HG02840 (cell line): Measurements from ENCODE around the gene ORAI2.

Source experiments
- ATAC-seq: cut with Tn5 transposase; IDR thresholded peaks from one replicate; pipeline ENCODE4 v1.9.1; 2021; ENCODE audit warnings: mild to moderate bottlenecking, moderate library complexity, moderate number of reproducible peaks; ENCODE audit not compliant: unreplicated experiment, low FRiP score

Gene ORAI2

DNA sequence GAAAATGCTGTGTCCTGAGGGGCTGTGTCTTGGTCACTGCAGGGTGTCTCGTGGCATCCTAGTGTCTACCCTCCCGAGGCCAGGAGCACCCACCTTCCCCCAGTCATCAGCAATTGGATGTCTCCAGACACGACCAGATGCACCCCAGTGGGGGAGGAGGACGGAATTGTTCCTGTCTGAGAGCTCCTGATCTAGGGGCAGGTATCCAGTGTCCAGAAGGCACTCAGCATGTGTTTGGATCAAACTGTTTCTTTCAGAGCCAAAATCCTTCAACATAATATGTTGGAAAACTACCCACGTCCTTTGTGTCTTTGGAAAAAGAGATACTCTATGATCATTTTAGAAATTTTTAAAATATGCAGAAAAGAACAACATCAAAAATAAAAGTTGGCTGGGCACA lies 20.3 kb upstream of the ORAI2 start:
- ATAC-seq = no peak

DNA sequence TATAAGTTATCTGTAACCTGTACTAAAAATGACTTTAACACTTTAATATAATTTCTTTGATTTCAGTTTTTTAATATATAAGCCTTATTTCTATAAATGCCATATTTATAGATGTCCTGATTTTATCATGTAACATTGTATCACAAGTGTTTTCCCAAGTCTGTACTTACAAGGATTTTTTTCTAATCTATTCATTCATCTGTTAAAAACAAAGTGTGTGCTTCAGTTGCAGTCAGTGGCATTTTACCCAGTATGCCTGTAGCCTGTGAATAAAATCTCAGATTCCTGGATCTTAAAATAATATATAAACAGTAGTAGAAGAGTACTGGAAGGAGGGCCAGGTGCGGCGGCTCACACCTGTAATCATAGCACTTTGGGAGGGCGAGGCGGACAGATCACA lies 19.8 kb upstream of the ORAI2 start:
- no peak for ATAC-seq

DNA sequence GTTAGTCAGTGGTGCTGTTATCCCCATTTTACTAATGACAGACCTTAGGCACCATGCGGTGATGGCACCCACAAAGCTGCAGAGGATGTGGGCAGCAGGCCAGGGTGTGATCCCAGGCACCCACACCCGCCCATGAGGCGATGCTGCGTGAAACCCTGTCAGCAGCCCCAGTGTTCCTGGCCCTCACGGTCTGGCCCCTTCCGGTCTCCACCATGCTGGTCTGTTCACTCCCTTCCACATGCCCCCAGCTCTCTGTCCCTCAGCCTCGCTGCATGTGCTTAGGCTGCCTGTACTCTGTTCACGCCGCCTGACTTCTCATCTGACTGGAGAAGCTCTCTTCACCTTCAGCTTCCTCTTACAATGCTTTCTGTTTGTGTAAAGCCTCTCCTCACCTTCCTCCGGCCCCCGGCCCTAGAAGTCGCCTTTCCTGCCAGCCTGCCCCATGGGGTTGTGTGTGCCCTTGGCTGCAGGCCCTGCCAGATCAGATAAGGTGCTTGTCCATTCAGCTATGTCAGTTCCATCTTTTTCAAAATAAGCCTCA lies 17.6 kb upstream of the ORAI2 start:
- no peak for ATAC-seq

DNA sequence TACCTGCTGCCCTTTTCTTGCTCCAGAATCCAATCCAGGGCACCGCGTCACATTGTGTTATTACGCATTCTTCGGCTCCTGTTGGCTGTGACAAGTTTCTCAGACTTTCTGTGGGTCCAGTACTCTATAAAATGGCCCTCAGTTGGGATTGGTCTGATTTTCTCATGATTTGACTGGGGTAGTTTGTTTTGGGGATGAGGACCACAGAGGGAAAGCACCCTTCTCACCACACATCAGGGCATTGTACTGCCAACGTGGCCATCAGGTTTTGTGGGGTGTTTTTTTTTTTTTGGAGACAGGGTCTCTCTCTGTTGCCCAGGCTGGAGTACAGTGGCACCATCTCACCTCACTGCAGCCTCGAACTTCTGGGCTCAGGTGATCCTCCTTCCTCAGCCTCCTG lies 17.0 kb upstream of the ORAI2 start:
- ATAC-seq = no peak

DNA sequence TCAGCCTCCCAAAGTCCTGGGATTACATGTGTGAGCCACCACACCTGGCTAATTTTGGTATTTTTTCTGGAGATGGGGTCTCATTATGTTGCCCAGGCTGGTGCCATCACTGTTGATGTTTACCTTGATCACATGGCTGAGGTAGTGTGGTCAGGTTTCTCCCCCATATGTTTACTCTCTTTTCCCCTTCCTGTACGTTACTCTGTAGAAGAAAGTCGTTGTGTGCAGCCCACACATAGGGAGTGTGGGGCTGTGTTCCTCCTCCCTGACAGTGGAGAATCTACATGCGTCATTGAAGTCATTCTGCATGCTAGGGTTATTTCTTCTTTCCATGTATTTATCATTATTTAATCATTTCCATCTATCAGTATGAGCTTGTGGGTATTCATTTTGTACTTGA lies 16.3 kb upstream of the ORAI2 start:
- ATAC-seq = no peak

DNA sequence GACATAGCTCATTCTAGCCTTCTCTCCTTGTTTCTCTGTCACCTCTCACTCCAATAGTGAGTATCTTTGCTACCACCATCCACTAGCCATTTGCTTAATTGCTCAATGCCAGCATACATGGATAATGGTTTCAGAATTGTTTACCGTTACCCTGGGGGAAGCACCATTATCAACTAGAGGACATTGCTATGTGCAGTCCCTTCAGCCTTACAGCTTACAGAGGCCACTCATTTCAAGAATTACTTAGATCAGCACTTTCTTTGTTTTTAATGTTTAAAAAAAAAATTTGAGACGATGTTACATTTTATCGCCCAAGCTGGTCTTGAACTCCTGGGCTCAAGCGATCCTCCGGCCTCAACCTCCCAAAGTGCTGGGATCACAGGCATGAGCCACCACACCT lies 14.8 kb upstream of the ORAI2 start:
- ATAC-seq = no peak

DNA sequence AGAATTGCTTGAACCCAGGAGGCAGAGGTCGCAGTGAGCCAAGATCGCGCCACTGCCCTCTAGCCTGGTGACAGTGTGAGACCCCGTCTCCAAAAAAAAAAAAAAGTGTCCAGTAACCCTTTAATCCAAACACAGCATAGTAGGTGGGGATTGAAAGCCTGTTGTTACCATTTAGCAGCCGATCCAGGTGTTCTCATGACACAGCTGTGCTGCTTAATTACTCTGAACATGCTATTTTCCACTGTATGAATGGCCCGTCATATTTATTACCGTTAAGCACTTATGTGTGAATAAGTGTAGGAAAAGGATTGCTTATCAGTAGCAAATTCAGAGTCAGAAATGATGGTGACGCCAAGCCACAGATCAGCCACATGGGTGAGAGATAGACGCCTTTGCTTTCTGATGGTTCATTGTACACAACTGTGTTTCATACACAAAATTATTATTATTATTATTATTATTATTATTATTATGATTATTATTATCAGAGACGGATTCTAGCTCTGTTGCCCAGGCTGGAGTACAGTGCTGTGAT lies 11.6 kb upstream of the ORAI2 start:
- no peak for ATAC-seq

DNA sequence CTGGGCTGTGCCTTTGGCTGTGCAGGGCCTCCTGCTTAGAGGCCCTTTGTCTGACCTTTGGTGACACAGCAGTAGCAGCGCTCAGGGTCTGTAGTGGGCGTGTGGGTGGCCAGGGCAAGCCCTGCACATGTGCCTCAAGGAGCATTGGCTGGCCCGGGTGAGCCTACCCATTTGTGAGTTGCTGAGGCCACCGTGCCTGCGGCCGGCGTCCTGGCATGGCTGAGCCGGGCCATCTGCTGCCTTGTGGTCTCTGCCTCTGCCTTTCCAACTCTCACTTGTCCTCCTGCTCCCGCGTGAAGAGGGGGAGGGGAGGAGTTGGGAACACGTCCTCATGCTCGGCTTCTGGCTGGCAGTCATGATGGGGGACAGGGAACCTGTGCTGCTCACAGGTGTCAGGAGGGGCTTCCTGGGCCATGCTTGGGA lies 9.2 kb upstream of the ORAI2 start:
- ATAC-seq = no peak

DNA sequence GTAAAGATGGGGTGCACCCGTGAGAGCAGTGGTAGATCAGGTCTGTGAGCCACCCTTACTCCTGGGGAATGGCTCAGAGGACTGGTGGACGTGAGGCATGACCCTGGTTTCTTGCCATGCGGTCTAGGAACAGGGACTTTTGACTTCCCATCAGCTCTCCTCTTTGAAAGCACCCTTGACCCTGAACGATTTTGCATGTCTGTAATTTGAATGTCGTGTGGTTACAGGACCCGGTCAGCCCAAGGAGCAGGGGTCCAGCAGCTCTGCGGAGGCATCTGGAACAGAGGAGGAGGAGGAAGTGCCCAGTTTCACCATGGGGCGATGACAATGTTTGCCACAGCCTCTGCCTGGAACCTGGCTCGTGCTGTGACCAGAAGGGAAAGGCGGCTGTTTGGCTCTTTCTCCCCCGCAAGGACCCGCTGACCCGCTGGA lies 8.6 kb upstream of the ORAI2 start:
- ATAC-seq = no peak

DNA sequence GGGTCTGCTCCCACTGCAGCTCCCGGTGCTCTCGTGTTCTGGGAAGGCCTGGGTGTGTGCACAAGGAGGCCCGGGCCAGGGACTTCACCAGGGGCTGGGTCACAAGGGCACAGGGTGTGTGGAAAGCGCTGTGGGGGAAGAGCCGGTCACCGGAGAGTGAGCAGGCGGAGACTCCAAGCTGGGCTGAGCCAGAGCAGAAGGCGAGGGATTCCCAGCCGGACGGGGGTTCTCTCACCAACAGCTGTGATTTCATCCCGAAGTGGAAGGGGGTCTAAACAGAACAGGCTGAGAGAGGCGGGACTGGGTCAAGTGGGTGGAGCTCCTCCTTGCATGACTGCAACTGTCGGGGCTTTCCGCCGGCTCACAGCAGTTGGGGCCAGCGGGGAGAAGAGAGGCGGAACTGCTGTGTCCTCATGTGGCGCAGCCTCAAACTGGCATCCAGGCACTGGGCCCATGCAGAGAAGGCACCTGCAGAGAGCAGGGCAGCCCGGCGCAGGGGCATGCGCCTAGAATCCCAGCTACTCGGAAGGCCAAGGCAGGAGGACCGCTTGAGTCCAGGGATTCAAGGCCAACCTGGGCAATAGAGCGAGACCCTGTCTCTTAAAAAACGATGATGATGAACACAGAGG lies 7.6 kb upstream of the ORAI2 start:
- peak; percentile 59 for ATAC-seq

DNA sequence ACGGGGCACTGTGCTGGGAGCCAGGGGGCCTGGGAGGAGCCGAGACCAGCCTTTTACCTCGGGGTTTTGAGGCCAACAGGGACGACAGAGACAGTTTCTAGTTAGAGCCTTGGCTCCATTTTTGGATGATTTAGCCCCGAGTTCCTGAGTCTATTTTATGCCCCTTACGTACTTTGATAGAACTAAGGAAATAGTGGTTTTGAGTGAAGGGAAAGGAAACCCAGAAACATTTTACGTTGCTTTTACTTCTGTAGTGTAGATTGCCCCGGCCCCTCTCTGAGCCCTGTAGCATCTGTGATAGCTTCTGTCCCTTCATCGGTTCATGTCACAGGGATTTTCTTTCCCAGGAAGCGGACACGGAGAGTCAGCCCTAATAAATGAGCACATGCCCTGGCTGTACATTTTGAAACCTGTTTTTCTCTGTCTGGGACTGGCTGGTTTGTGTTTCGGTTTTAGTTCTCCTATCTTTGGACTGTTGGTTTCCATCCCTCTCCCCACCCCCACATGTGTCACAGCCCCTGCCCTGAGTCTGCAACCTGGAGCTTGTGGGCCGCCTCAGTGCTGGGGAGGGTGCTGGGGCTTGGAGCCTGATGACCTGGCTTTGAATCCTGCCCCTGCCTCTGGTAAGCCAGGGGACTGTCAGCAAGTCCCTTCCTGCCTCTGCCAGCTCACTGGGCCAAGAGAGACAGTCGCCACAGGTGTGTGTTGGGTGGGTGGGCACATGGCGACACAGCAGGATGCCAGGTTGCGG lies 6.9 kb upstream of the ORAI2 start:
- peak; percentile 38 for ATAC-seq

DNA sequence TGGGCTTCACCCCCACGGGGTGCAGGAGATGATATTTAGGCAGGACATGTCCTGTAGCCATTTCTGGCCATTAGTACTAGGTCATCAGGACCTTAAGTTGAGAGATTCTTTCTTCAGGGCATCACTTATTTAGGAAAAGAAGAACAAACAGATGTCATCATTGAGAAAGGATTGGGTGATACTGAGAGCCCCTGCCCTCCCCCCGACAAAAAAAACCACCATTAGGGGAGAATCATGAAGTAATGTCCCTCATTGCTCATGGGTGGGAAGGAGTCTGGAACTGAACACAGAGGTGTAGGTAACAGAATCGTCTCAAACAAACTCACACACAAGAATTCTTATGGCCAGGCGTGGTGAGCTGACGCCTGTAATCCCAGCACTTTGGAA lies 6.4 kb upstream of the ORAI2 start:
- no peak for ATAC-seq

DNA sequence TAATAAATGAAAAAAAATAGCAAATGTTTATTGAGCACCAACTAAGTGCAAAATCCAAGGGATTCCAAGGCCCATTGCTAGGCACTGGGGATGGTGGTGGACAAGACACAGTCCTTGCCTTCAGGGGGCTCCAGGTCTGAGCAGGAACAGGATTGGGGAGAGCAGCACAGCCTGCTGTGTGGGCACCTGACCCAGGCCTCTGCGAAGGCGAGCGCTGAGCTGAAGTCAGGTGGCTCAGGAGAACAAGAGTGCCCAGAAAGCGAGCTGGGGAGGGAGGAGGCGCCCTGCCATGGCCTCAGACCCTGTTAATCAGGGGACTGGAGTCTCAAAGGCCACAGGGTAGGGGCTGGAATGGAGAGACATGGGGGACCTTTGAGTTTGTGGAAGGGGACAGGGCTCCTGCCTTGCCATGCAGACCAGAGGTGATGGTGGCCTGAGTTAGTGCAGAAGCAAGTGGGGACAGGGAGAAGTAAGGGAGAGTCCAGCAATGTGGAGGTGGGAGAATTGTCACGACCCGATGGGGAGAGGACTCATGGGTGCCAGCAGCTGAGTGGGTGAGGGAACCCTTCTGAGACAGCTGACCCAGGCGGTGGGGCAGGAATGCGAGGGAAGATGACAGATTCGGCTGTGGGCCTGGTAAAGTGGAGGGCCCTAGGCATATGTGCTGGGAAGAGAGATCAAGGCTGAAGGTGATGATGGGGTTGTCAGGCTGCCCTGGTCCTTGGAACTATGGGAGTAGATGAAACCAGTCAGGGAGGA lies 4.1 kb upstream of the ORAI2 start:
- no peak for ATAC-seq

DNA sequence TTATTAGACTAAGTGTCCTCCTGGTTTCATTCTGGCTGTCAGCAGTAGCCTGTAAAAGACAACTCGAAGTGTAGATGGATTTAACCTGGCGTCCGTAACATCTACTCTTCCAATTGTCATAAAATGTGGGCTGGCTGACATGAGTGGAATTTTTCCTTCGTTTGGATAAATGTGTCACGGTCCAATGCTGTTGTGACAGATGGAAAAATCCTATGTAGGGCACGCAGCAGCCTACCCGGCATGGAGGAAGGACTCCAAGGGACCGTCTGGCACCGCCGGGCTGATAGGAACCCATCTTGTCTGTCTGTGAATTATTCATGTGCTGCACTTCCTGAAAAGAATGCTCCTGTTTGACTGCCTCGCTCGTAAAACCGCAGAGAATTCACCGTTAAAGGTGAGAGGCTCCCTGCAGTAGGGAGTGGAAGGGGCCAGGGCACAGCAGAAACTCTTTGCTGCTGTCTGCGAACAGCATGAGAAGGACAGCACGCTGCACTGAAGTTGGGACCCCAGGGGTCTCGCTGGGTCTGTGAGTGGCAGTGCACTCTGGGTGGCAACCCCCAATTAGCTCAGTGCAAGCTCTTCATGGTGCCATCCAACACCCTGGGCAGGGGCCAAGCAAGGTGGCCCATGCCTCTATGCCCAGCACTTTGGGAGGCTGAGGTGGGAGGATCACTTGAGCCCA lies 1.6 kb upstream of the ORAI2 start:
- ATAC-seq = no peak

DNA sequence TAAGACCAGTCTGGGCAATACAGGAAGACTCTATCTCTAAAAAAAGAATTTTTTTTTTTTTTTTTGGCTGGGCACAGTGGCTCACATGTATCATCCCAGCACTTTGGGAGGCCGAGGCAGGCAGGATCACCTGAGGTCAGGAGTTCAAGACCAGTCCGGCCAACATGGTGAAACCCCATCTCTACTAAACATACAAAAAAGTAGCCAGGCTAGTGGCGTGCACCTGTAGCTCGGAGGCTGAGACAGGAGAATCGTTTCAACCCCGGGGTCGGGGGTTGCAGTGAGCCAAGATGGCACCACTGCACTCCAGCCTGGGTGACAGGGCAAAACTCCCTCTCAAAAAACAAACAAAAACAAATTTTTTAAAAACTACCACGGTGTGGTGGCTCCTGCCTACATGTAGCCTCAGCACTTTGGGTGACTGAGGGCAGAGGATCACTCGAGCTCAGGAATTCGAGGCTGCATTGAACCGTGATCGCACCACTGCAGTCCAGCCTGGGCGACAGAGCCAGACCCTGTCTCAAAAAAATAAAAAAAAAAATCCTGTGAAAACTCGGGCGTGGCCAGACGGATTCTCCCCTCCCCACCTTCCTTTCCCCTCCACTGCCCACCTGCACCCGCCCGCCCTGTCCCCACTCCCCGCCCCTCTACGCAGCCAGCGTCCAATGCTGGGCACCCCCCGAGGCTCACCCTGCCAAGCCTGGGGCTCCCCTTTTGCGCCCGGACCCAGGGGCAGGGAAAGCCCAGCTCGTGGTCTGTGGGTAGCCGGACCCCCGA lies 745 bp upstream of the ORAI2 start:
- ATAC-seq = peak; percentile 29

DNA sequence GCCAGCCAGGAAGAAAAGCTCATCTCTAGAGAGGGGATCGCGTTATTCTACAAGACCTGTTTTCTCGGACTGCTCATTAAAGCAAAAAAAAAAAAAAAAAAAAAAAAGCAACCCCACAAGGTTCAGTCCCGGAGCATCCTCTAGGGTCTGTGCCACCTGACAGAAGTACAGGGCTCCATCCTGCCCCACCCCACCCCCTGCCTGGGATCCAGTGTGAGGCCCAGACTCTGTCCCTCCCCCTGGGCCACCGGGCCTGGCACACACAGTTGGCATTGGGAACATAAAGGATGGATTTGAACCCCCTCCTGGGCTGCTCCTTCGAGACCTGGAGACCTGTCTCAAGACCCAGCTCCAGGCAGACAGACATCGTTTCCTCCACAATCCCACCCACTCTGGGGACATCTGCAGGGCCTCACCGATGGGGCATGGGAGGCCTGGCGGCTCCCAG lies 688 bp downstream of the ORAI2 start:
- ATAC-seq = no peak

DNA sequence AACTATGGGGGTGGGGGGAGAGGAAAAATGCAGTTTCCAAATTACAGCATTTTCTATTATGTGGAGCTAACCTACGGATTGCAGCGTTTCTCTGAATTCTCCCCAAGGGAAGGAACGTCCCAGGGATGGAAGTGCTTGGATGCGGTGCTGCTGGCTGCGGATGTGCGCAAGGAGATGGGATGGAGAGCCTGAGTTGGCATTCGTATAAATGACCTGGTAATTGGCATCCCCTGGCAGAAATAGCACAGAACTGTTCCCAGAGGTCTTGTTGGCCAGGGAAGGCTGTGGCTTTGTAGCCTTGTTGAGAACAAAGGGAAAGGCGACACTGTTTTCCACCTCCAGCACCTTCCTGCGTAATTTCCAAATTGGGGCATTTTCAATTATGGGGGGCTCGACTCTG lies 2.7 kb downstream of the ORAI2 start:
- no peak for ATAC-seq

DNA sequence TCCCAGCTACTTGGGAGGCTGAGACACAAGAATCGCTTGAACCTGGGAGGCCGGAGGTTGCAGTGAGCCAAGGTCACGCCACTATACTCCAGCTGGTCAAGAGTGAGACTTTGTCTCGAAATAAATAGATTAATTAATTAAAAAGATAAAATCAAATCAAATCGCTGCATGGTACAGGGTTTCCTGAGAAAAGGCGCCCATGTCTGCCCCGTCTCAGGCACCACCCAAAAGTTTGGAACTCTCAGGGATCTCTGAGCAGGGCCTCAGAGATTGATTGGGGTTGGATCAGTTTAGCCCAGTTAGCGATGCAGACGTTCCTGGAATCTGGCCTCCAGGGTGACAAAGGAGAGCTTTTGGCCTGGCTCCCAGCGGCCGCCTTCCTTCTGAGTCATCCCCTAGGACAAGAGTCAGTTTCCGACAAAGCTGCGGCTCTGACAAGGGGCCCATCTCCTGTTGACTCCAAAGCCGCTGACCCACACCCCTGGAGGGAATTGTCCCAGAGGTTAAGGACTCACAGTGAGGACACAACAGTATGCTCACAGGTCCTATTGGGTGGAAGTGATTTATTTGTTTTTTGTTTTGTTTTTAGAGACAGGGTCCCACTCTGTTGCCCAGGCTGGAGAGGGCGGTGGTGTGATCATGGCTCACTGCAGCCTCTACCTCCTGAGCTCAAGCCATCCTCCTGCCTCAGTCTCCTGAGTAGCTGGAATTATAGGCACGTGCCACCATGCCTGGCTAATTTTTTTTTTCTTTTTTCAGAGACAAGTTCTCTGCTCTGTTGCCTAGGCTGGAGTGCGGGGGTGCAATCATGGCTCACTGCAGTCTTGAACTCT lies 6.8 kb downstream of the ORAI2 start:
- ATAC-seq = no peak
